Thoracic aorta (tissue), 2 donors: ENCODE data around the gene OR10P1. TPM values are rescaled to one million over a fixed set of nuclear protein-coding genes. Genes with fewer than 3 reads are reported as not detected.
"Not testable (repeated sequence)": the region's sequence is repeated elsewhere in the genome, so short reads cannot be mapped to it uniquely, and the experiment has no call there.

Experiments
- ATAC-seq: fragments of 150-250 bp; one replicate; pipeline ENCODE4 v1.8.0; 2017; ENCODE audit warnings: low read depth; ENCODE audit not compliant: insufficient number of reproducible peaks, low FRiP score
- DNase-seq: peaks from one replicate; pipeline ENCODE4 v3.0.0-alpha.2; 2020; ENCODE audit warnings: low spot score
- H3K27ac ChIP-seq, 2 donors: fragments of 200-600 bp; sonication (generic); 1 replicate in 1 of 2; 2 replicates in 1 of 2; pipeline ENCODE4 v1.5.1; 2016; ENCODE audit warnings: mild to moderate bottlenecking in 2 of 2, moderate library complexity in 2 of 2
- H3K27me3 ChIP-seq: fragments of 200-600 bp; sonication (generic); replicated peaks from 2 replicates; pipeline ENCODE4 v1.6.0; 2016; ENCODE audit warnings: mild to moderate bottlenecking; ENCODE audit not compliant: insufficient read depth
- H3K36me3 ChIP-seq: fragments of 200-600 bp; sonication (generic); one replicate; pipeline ENCODE4 v1.5.1; 2016
- H3K4me1 ChIP-seq, 2 donors: fragments of 200-600 bp; sonication (generic); 1 replicate in 1 of 2; 2 replicates in 1 of 2; pipeline versions ENCODE4 v1.5.1 to v1.6.0; 2016; ENCODE audit warnings: low read depth in 2 of 2, mild to moderate bottlenecking in 1 of 2; ENCODE audit not compliant: control insufficient read depth in 1 of 2
- H3K4me3 ChIP-seq: fragments of 200-600 bp; sonication (generic); 2 replicates; pipeline ENCODE4 v1.5.1; 2016; ENCODE audit warnings: mild to moderate bottlenecking
- H3K9me3 ChIP-seq: fragments of 200-600 bp; sonication (generic); 2 replicates; pipeline ENCODE4 v1.5.1; 2016
- CTCF ChIP-seq: fragments of 200-600 bp; sonication (generic); IDR thresholded peaks from one replicate; pipeline ENCODE4 v1.5.1; 2019; ENCODE audit warnings: antibody characterized with exemption
- total RNA-seq, 2 donors: library from RNA; depleted of rRNA; stranded (reverse); fragments of >200 nt; gene quantifications; one replicate each; pipeline versions ENCODE4 v1.1.0 to v1.2.3, GENCODE V29; 2016

The OR10P1 gene
- total RNA-seq, 2 donors from 2014 or later: not detected

GRCh38 chr12:55642267-55642666, 5.6 kb downstream of the OR10P1 start:
- DNase-seq: no peak
- Histone ChIP-seq H3K4me1 (peaks cover 0 to 4% of the 10 kb centered on the region in 2 donors), H3K9me3 (no peaks in the 10 kb centered on the region), H3K27ac (no peak overlapping the region), H3K36me3 (no peaks in the 10 kb centered on the region), H3K4me3 (no peak overlapping the region), H3K27me3 (no peaks in the 10 kb centered on the region)
- no peak for ATAC-seq
- no peak for TF ChIP-seq CTCF

GRCh38 chr12:55642669-55643068, 6.0 kb downstream of the OR10P1 start:
- Histone ChIP-seq H3K36me3 (no peaks in the 10 kb centered on the region), H3K9me3 (no peaks in the 10 kb centered on the region), H3K27ac (no peak overlapping the region), H3K27me3 (no peaks in the 10 kb centered on the region), H3K4me3 (no peak overlapping the region), H3K4me1 (peaks cover 0 to 4% of the 10 kb centered on the region in 2 donors)
- ATAC-seq: no peak
- no peak for DNase-seq
- no peak for TF ChIP-seq CTCF

- H3K9me3 ChIP-seq: no peaks in the 10 kb centered on the region
- no peaks in the 10 kb centered on the region for H3K36me3 ChIP-seq
- H3K4me3 ChIP-seq: no peak overlapping the region
- no peak overlapping the region for H3K27ac ChIP-seq
- peaks cover 0 to 4% of the 10 kb centered on the region in 2 donors for H3K4me1 ChIP-seq
- no peaks in the 10 kb centered on the region for H3K27me3 ChIP-seq
- no peak for TF ChIP-seq CTCF
- ATAC-seq (no peak), DNase-seq (no peak)
Observed at GRCh38 chr12:55644591-55644990, 7.9 kb downstream of the OR10P1 start.

- no peak for TF ChIP-seq CTCF
- H3K4me3 ChIP-seq: no peak overlapping the region
- no peaks in the 10 kb centered on the region for H3K27me3 ChIP-seq
- peak overlapping the region; percentile 62 to 71 for H3K27ac ChIP-seq
- H3K4me1 ChIP-seq: peaks cover 0 to 4% of the 10 kb centered on the region in 2 donors
- no peaks in the 10 kb centered on the region for H3K36me3 ChIP-seq
- DNase-seq (no peak), ATAC-seq (no peak)
- H3K9me3 ChIP-seq: no peaks in the 10 kb centered on the region
Observed at GRCh38 chr12:55647027-55647426, 10.3 kb downstream of the OR10P1 start.

- H3K4me1 ChIP-seq, ATAC-seq, H3K27me3 ChIP-seq, H3K36me3 ChIP-seq, H3K27ac ChIP-seq, DNase-seq, H3K4me3 ChIP-seq, H3K9me3 ChIP-seq: not testable (repeated sequence)
Observed at GRCh38 chr12:55650620-55651298, 14.1 kb downstream of the OR10P1 start.

- H3K4me1 ChIP-seq: peaks cover 0 to 4% of the 10 kb centered on the region in 2 donors
Observed at GRCh38 chr12:55651299-55651683, 14.6 kb downstream of the OR10P1 start.

More at GRCh38 chr12:55651299-55651683, 14.6 kb downstream of the OR10P1 start:
- Histone ChIP-seq H3K4me3 (no peak overlapping the region), H3K27me3 (no peaks in the 10 kb centered on the region), H3K9me3 (no peaks in the 10 kb centered on the region), H3K27ac (no peak overlapping the region), H3K36me3 (no peaks in the 10 kb centered on the region)
- DNase-seq (no peak), ATAC-seq (no peak)
- no peak for TF ChIP-seq CTCF
